ENCODE results near the gene ELOB.
"Not testable (repeated sequence)": the region's sequence is repeated elsewhere in the genome, so short reads cannot be mapped to it uniquely, and the experiment has no call there.

ELOB gene

DNA sequence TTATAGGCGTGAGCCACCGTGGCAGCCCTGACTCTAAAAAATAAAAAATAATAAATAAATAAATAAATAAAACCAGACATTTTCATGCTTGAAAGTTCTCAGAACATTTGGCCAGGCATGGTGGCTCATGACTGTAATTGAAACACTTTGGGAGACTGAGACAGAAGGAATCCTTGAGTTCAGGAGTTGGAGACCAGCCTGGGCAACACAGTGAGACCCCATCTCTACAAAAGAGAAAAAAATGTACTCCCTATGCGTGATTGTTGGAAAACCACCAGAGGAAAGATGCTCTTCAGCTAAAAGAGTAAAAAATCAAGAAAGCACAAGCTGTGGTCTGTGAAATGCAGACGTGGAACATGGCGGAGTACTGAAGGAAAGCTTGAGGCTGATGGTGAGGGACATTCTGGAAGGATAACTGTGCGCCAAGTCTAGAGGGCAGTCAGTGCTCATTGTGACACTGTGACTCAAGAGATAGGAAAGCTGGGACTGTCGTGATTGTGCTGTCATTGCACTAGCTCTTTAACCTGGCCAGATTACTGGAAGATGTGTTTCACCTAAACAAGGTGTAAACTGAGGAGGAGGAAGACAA, 52.9 kb downstream of the ELOB start:
- no peak for DNase-seq (ENCODE audit: low read depth in 2 of 2, low spot score in 1 of 2)

DNA sequence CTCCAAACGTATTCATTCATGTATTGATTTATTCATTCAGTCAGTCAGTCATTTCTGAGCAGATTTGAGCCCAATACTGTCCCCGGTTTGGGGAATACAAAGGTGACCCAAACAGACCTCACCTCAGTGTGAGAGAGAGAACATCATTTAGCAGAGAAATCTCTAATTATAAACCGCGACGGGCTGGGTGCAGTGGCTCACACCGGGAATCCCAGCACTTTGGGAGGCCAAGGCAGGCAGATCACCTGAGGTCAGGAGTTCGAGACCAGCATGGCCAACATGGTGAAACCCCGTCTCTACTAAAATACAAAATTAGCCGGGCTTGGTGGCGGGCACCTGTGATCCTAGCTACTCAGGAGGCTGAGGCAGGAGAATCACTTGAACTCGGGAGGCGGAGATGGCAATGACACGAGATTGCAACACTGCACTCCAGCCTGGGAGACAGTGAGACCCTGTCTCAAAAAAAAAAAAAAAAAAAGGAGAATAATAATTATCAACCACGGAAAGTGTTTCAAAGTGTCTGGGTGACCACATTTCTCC, 55.4 kb downstream of the ELOB start:
- DNase-seq (ENCODE audit: low read depth in 2 of 2, low spot score in 1 of 2) = not testable (repeated sequence)

Data from stimulated activated CD8-positive, alpha-beta memory T cell treated with anti-CD3 and anti-CD28 coated beads, Interleukin-4, amount 100 ng/mL, for 4 hours (primary cell).